SH-SY5Y (cell line): ENCODE data around the gene AGAP2.

Source experiments
- GATA2 ChIP-seq: IDR thresholded peaks from 2 replicates; pipeline ENCODE4 v1.6.1; 2011; ENCODE audit warnings: mild to moderate bottlenecking, low read depth, low read length
- GATA3 ChIP-seq: IDR thresholded peaks from 2 replicates; pipeline ENCODE4 v1.6.1; 2011; ENCODE audit warnings: low read depth, mild to moderate bottlenecking, low read length, moderate library complexity

AGAP2 gene

DNA sequence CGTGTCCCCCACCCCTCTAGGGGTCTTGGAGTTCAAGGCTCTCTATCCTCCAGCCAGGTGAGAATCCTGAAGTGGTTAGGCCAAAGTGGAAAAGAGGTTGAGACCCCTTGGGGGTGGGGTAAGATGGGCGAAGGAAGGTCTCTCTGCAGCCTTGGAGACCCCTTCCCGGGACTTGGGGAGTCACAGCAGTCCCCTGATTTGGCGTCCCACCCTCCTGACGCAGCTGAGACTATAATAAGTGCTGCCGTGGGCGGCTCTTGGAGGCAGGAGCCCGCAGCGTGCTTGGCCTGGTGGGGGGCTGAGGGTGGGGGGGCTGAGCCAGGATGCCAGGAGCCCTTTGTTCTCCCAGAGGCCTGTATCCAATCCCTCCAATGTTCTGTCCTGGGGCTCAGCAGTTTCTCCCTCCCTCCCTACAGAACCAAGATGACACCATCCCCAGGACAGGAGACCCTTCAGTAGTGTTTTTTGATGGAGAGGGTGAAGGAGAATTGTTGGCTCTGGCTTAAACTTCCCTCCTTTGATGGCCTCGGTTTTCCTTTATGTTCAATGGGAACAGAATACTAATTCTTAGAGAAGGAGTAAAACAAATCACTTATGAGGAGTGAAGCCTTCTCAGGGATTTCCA is 1.5 kb upstream of the AGAP2 start:
- TF ChIP-seq GATA3 (no peak), GATA2 (no peak)

DNA sequence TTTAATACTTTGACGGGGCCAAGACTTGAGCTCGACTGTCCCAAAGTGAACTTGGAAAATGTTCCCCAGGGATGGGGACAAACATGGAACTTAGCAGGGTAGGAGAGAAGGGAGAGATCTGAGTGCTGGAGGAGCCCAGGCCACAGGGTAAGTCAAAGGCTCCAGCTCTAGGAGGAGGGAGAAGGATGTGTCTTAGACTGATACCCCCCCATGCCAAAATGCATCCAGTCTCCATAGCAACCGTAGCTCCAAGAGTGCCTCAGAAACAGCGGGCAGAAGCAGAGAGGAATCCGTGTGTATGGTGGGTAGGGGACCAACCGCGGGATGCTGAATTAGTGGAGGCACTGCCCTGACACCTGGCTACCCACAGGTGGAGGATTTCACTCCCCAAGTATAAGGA is 845 bp upstream of the AGAP2 start:
- TF ChIP-seq GATA2: no peak
- TF ChIP-seq GATA3: no peak

DNA sequence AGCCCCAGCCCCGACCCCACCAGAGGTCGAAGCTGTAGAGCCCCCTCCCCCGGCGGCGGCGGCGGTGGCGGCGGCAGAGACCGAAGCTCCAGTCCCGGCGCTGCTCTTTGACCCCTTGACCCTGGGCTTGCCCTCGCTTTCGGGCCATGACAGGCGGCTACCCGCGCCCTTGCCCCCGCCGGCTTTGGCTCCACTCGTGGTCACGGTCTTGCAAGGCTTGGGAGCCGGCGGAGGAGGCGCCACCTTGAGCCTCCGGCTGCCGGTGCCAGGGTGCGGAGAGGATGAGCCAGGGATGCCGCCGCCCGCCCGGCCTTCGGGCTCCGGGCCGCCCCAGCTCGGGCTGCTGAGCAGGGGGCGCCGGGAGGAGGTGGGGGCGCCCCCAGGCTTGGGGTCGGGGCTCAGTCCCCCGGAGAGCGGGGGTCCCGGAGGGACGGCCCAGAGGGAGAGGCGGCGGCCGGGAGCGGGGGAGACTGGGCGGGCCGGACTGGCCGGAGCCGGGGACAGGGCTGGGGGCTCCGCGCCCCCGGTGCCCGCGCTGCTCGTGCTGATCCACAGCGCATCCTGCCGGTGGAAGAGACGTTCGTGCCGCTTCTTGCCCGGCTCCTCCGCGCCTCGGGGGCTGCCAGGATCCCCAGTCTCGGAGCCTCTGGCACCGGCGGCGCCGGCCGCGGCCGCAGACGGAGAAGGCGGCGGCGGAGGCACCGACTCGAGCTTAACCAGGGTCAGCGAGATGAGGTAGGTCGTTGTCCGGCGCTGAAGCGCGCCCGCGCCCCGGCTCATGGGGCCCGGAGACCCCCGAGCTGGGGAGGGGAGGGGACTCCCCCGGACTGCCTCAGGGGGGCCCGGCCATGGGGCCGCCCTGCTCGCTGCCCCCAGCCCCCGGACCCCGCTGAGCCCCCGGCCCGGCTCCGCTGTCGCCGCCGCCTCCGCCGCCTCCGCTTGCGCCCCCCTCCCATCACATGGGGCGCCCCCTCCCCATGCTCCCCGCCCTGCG is 778 bp downstream of the AGAP2 start:
- TF ChIP-seq GATA3 (no peak), GATA2 (no peak)

DNA sequence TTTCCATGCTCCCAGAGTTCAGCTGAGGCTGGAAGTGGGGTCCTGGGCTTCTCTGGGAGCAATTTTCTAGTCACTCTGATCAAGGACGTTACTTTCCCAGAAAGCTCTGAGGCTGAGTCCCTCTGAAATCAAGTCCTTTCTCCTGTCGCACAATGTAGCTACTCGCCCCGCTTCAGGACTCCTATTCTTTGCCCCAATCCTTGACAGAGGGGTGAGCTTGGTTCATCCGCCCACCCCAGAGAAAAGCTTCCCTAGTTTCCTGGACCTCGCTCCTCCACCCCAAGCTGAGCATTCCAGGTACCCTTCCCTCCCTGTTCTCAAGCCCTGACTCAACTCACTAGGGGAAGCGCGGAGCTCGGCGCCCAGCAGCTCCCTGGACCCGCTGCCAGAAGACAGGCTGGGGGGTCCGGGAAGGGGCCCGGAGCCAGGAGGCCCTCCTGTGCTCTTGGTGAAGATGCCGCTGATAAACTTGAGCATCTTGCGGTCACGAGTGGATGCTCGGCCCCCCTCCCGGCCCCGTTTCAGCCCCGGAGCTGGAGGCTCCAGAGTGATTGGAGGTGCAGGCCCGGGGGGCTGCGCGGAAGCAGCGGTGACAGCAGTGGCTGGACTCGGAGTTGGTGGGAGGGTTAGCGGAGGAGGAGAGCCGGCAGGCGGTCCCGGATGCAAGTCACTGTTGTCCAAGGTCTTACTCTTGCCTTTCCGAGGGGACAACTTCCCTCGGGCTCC is 1.6 kb downstream of the AGAP2 start:
- TF ChIP-seq GATA2 (no peak), GATA3 (no peak)

DNA sequence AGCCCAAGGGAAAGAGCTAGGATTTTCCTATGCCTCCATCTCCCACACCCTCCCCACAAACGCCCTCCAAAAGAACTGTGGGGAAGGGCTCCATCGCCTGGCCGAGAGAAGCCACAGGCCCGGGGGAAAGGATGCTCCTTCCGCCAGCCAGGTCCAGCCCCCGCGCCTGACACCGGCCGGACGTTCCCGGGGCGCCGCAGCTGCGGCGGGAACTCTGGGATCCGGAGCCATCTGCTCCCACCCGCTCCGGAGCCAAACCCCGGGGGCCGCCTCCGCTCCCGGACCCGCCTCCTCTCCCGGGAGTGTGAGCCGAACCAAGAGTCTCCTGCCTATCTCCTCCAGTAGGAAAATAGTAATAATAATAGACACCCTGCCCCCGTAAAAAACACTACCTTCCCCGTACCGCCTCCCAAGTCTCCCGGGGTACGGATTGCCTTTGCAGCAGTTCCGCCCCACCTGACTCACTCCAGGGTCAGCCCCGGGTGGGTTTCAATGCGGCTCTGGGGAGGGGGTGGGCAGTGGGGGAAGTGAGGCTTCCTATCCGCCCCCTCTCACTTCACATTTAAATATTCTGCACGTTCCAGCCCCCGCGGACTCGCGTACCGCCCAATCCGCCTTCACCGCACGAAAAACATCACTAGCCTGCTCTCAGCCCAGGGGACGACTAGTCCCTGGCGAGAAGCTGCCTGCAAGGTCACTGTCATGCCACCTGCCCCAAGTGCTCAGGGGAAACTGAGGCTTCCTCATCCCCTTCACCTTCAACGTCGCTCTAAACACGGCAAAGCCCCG is 2.4 kb downstream of the AGAP2 start:
- TF ChIP-seq GATA2 (no peak), GATA3 (no peak)

DNA sequence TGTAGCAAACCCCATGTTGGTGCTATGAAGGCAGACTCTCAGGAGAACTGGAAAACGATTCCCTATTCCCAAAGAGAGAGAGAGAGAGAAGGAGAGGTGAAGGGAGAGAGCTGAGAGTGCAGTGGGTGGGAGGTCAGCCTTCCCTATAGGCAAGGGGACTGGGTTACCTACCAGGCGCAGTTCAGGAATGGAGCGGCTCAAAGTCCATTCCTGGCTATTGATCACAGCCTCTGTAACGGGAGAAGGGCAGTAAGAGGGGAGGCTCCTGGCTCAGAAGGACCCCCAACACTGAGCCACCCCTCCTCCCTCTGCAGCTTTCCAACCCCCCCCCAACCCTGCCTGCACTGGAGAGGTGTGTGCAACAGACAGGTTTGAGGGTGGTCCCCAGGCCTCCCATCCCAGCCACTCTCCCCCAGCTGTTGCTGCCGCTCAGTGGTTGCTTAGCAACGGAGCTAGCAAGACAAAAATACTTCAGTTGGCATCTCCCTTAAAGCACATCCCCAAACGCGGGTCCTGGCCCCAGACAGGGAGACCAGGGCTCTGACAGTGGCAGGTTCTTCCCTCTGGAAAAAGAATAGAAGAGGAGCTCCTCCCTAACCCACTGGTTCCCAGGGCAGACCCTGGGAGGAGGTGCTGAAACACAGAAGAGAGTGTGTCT is 3.2 kb downstream of the AGAP2 start:
- TF ChIP-seq GATA2: no peak

DNA sequence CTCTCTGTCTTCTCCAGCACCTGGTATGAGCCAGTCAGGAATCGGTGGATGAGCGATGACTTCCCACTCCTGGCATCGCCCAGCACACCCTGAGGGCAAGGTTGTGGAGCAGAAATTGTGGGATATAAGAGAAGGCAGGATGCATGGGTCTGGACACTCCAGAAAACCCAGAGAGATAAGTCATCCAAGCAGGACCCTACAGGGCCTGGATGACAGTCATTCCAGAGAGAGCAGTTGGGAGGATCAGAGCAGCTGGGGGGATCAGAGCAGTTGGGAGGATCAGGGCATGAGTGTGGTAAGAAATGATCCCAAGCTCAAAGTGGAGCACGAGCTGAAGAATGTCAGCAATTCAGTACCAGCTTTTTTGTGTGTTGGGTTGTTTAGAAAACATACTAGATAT is 4.0 kb downstream of the AGAP2 start:
- TF ChIP-seq GATA3: no peak
- no peak for TF ChIP-seq GATA2

DNA sequence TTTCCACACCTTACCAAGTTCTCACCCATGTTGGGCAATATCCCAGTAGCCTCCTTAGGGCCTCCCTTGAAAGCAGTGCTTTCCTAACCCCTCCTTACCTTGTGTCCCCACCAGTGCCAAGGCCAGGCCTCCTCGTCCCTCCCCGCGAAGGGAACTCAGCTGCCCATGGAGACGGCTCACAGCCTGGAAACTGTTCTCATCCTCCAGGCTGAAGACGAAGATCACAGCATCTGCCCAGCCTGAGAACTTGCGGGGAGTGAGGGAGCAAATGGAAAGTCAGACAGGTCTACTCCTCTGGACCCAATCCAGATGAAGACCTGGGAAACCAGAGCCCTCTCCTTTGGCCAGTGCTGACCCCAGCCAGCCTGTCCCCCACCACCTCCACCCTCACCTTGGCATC is 4.6 kb downstream of the AGAP2 start:
- TF ChIP-seq GATA2 (no peak), GATA3 (no peak)

DNA sequence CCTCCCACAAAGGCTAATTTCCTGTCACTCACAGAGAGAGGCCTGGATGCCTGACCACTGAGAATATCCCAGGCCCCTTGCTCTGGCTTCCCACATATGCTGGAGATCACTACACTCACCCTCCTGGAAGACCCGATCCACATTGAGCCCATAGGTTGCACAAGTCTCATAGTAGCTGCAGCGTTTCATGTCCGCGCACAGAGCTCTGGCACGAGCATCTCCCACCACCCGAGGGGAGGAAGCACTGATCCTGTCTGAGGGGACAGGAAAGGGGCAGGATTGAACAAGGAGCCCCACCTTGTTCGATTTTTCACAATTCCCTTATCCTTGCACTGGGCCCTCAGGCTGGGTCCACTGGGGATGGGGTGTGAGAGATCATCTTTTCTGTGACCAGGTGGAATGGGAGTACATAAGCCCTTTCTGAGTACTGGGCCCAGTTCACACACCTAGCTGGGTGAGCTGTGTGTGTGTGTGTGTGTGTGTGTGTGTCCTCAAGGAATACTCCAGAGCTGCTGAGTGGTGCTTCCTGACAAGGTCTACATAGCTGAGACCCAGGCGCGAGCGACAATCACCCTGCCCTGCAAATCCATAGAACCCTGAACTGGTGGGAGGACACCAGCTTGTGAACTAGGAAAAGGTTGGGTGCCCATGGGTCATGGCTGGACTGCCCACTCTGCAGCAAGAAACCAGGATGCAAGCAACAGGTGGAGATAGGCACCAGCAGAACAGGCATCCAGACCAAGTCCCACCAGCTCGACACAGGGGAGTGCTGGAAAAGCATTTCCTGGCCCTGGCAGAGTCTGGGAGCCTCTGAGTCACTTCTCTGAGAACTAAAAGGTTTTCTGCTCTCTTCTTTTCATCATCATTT is 5.6 kb downstream of the AGAP2 start:
- TF ChIP-seq GATA2: no peak
- no peak for TF ChIP-seq GATA3

DNA sequence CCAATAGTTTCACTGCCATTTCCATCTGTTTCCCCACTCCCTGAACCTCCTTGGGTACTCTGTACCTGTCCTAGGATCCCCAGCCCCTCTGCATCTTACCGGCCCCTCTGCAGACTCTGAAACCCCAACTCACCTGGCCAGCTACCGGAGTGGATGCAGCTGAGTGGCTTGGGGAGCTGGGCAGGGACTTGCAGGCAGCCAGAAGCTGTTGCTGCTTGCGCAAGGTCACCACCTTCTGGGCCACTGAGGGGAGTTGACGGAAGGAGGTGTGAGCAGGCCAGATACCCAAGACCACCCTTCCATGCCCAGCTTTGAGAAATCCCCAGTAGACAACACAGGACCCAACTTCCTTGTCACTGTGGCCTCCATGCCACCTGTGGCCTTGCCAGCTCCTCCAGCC is 6.3 kb downstream of the AGAP2 start:
- TF ChIP-seq GATA2 (no peak), GATA3 (no peak)

DNA sequence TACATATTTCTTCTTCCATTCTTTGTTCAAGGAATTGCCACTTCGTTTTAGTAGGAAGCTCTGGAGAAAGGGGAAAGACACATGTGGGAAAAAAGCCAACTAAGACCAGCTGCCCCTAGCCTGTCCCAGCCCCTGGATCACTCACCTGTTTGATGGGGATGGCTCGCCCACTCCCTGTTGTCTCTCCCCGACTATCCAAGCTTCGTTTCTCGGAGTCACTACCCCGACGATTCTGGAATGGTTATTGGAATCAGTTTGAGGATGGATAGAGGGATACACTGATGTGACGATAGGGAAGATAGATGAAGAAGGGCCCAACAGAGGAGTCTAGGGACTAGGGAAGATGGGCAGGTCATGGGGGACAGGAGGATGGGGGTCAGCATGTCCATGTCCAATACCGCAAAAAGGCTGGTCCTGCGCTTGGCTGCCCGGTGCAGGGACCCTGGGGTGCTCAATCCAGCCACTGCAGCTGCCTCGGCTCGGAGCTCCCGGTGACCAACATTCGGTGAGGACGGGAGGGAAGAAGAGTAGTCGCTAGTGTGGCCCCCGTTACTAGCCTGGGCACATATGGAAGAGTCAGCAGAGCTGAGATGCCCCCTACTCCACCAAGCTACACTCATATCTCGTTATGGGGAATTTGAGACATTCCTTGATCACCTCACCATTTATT is 7.0 kb downstream of the AGAP2 start:
- TF ChIP-seq GATA3 (no peak), GATA2 (no peak)
